ENCODE measurements around the gene STRAP. TPM values are rescaled to one million over a fixed set of nuclear protein-coding genes. Genes with fewer than 3 reads are reported as not detected.

Gene STRAP
- total RNA-seq, 1 experiment from 2014 or later = 205 TPM

GRCh38 chr12:15851045-15851620 lies 31.1 kb upstream of the STRAP start:
- no peak overlapping the region for H3K4me3 ChIP-seq
- no peak for DNase-seq
- no peaks in the 10 kb centered on the region for H4K20me1 ChIP-seq (ENCODE audit: insufficient read depth)
- POLR2A ChIA-PET (ENCODE audit: unreplicated experiment) = no interaction called here
- H3K4me2 ChIP-seq = no peak overlapping the region
- no peak overlapping the region for H2AFZ ChIP-seq
- H3K4me1 ChIP-seq (replicated peaks; ENCODE audit: insufficient read depth) = peaks cover 24% of the 10 kb centered on the region
- no peaks in the 10 kb centered on the region for H3K9me2 ChIP-seq (ENCODE audit: insufficient read depth)
- H3K9me3 ChIP-seq (ENCODE audit: insufficient read depth, low read depth) = no peaks in the 10 kb centered on the region
- no peak overlapping the region for H3K27ac ChIP-seq
- TF ChIP-seq, protein P1, sequence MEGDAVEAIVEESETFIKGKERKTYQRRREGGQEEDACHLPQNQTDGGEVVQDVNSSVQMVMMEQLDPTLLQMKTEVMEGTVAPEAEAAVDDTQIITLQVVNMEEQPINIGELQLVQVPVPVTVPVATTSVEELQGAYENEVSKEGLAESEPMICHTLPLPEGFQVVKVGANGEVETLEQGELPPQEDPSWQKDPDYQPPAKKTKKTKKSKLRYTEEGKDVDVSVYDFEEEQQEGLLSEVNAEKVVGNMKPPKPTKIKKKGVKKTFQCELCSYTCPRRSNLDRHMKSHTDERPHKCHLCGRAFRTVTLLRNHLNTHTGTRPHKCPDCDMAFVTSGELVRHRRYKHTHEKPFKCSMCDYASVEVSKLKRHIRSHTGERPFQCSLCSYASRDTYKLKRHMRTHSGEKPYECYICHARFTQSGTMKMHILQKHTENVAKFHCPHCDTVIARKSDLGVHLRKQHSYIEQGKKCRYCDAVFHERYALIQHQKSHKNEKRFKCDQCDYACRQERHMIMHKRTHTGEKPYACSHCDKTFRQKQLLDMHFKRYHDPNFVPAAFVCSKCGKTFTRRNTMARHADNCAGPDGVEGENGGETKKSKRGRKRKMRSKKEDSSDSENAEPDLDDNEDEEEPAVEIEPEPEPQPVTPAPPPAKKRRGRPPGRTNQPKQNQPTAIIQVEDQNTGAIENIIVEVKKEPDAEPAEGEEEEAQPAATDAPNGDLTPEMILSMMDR (conservative IDR thresholded peaks at IDR 0.05) = no peak
- TF ChIP-seq EZH2 (IDR thresholded peaks at IDR 0.05; ENCODE audit: low read depth) = no peak
- no TSS peak for BruUV-seq (replicated peaks)
- CTCF ChIA-PET = no interaction called here
- no peaks in the 10 kb centered on the region for H3K27me3 ChIP-seq (ENCODE audit: insufficient read depth, low read depth)
- peaks cover 13% of the 10 kb centered on the region; the same call in 1 of the 2 replicates for H3F3A ChIP-seq (ENCODE audit: insufficient read depth, low read depth)
- intact Hi-C loops (cut with micrococcal nuclease; ENCODE audit: unreplicated experiment) = no loop called here
- H3K36me3 ChIP-seq (ENCODE audit: low read depth) = no peaks in the 10 kb centered on the region
- no peaks in the 10 kb centered on the region for H3K79me2 ChIP-seq (ENCODE audit: low read depth)

- intact Hi-C loops (cut with micrococcal nuclease; ENCODE audit: unreplicated experiment) = no loop called here
- Histone ChIP-seq H3K4me1 (replicated peaks; ENCODE audit: insufficient read depth) (peaks cover 26% of the 10 kb centered on the region), H4K20me1 (ENCODE audit: insufficient read depth) (no peaks in the 10 kb centered on the region), H3K27me3 (ENCODE audit: insufficient read depth, low read depth) (no peaks in the 10 kb centered on the region), H3K36me3 (ENCODE audit: low read depth) (no peaks in the 10 kb centered on the region), H3F3A (ENCODE audit: insufficient read depth, low read depth) (peaks cover 14% of the 10 kb centered on the region; the same call in 1 of the 2 replicates), H3K9me3 (ENCODE audit: insufficient read depth, low read depth) (no peaks in the 10 kb centered on the region), H2AFZ (no peak overlapping the region), H3K4me2 (no peak overlapping the region), H3K9me2 (ENCODE audit: insufficient read depth) (no peaks in the 10 kb centered on the region), H3K27ac (peak overlapping the region; percentile 54; the same call in 1 of the 2 replicates), H3K79me2 (ENCODE audit: low read depth) (no peaks in the 10 kb centered on the region), H3K4me3 (no peak overlapping the region)
- DNase-seq = peak in 1 of 2 experiments; percentile 65
- TF ChIP-seq EZH2 (IDR thresholded peaks at IDR 0.05; ENCODE audit: low read depth) = no peak
- TF ChIP-seq, protein P1 (conservative IDR thresholded peaks at IDR 0.05) = no peak
- POLR2A ChIA-PET (ENCODE audit: unreplicated experiment) = interaction anchor here (0.6 to 0.7 kb wide), 2 partner anchors 18 to 71 kb away, joined by 3 to 6 read pairs; no protein-coding TSS in a partner anchor
- CTCF ChIA-PET = interaction anchor here (0.6 kb wide), 1 partner anchor 25 kb away, joined by 3 read pairs; no protein-coding TSS in a partner anchor
- BruUV-seq (replicated peaks) = no TSS peak
Observed at GRCh38 chr12:15851919-15852318, 30.3 kb upstream of the STRAP start.

- no peaks in the 10 kb centered on the region for H3K36me3 ChIP-seq (ENCODE audit: low read depth)
- no peaks in the 10 kb centered on the region for H3K79me2 ChIP-seq (ENCODE audit: low read depth)
- intact Hi-C loops (cut with micrococcal nuclease; ENCODE audit: unreplicated experiment) = no loop called here
- H2AFZ ChIP-seq = no peak overlapping the region
- peaks cover 26% of the 10 kb centered on the region for H3K4me1 ChIP-seq (replicated peaks; ENCODE audit: insufficient read depth)
- H3K4me2 ChIP-seq = no peak overlapping the region
- POLR2A ChIA-PET (ENCODE audit: unreplicated experiment) = interaction anchor here (0.7 kb wide), 1 partner anchor 17 kb away, joined by 6 read pairs; no protein-coding TSS in a partner anchor
- no peaks in the 10 kb centered on the region for H4K20me1 ChIP-seq (ENCODE audit: insufficient read depth)
- H3K9me3 ChIP-seq (ENCODE audit: insufficient read depth, low read depth) = no peaks in the 10 kb centered on the region
- H3F3A ChIP-seq (ENCODE audit: insufficient read depth, low read depth) = peaks cover 14% of the 10 kb centered on the region; the same call in 1 of the 2 replicates
- no peak overlapping the region for H3K4me3 ChIP-seq
- no peaks in the 10 kb centered on the region for H3K27me3 ChIP-seq (ENCODE audit: insufficient read depth, low read depth)
- BruUV-seq (replicated peaks) = no TSS peak
- TF ChIP-seq, protein P1 (conservative IDR thresholded peaks at IDR 0.05) = no peak
- no peak for TF ChIP-seq EZH2 (IDR thresholded peaks at IDR 0.05; ENCODE audit: low read depth)
- no peaks in the 10 kb centered on the region for H3K9me2 ChIP-seq (ENCODE audit: insufficient read depth)
- H3K27ac ChIP-seq = peak overlapping the region; percentile 54; the same call in 1 of the 2 replicates
- CTCF ChIA-PET = interaction anchor here (0.6 kb wide), 1 partner anchor 24 kb away, joined by 3 read pairs; no protein-coding TSS in a partner anchor
- peak in 1 of 2 experiments; percentile 48 for DNase-seq
Observed at GRCh38 chr12:15852383-15852782, 29.8 kb upstream of the STRAP start.
